Caco-2 (cell line): ENCODE measurements around the gene ZFPL1. TPM values are rescaled to one million over a fixed set of nuclear protein-coding genes. Genes with fewer than 3 reads are reported as not detected.

Experiments used
- BruUV-seq: library from RNA; stranded (reverse); fragments of 400-500 nt; replicated peaks from 2 replicates; lab custom pipeline; 2021; lab: Mats Ljungman, UMichigan
- CTCF ChIA-PET: fragments of 300-600 bp; sonication (Branson Sonifier 250); formaldehyde crosslinking; loops from one replicate; lab custom pipeline; 2022; ENCODE audit warnings: antibody characterized with exemption; lab: Charles Lee
- POLR2A ChIA-PET: fragments of 300-600 bp; sonication (Branson Sonifier 250); formaldehyde crosslinking; loops from one replicate; lab custom pipeline; 2022; ENCODE audit warnings: antibody characterized with exemption; lab: Charles Lee
- DNase-seq, 2 experiments: peaks; one replicate each; pipeline versions ENCODE4 v3.0.0 to v3.0.0-alpha.2; 2020 to 2022
- H3K27me3 ChIP-seq: replicated peaks from 2 replicates; pipeline ENCODE4 v1.6.0; 2011; ENCODE audit warnings: low read length; ENCODE audit not compliant: control insufficient read depth, insufficient read depth
- H3K36me3 ChIP-seq: 2 replicates; pipeline ENCODE4 v1.5.1; 2011; ENCODE audit warnings: low read length; ENCODE audit not compliant: control insufficient read depth, insufficient read depth
- H3K4me1 ChIP-seq: fragments of 250-450 bp; sonication (Bioruptor Pico); 2 replicates; pipeline ENCODE4 v1.5.1; 2020; ENCODE audit warnings: mild to moderate bottlenecking
- H3K4me3 ChIP-seq: 2 replicates; pipeline ENCODE4 v1.5.1; 2011; ENCODE audit warnings: low read depth, mild to moderate bottlenecking, control low read depth, low read length
- H3K9me3 ChIP-seq: fragments of 250-450 bp; sonication (Bioruptor Pico); 2 replicates; pipeline ENCODE4 v1.5.1; 2020; ENCODE audit warnings: mild to moderate bottlenecking, moderate library complexity
- H3K27ac Mint-ChIP-seq: one replicate; pipeline ENCODE4 v1.8.0; 2022; ENCODE audit warnings: mixed read lengths; ENCODE audit not compliant: unreplicated experiment
- H3K27me3 Mint-ChIP-seq: one replicate; pipeline ENCODE4 v1.8.0; 2022; ENCODE audit warnings: mixed read lengths; ENCODE audit not compliant: insufficient read depth, unreplicated experiment
- H3K36me3 Mint-ChIP-seq: one replicate; pipeline ENCODE4 v1.8.0; 2022; ENCODE audit warnings: mild to moderate bottlenecking, mixed read lengths; ENCODE audit not compliant: insufficient read depth, unreplicated experiment
- H3K4me1 Mint-ChIP-seq: one replicate; pipeline ENCODE4 v1.8.0; 2022; ENCODE audit warnings: low read depth, mixed read lengths; ENCODE audit not compliant: unreplicated experiment
- H3K4me3 Mint-ChIP-seq: one replicate; pipeline ENCODE4 v1.8.0; 2022; ENCODE audit warnings: mild to moderate bottlenecking, moderate library complexity, mixed read lengths; ENCODE audit not compliant: unreplicated experiment
- H3K9me3 Mint-ChIP-seq: one replicate; pipeline ENCODE4 v1.8.0; 2022; ENCODE audit warnings: mixed read lengths; ENCODE audit not compliant: unreplicated experiment
- CTCF ChIP-seq, 2 experiments: fragments of 200-600 bp in 1 of 2; IDR thresholded peaks; 1 replicate in 1 of 2; 2 replicates in 1 of 2; pipeline versions ENCODE4 v1.5.1 to v1.8.0; 2011 to 2022; ENCODE audit warnings: antibody characterized with exemption in 1 of 2, control low read depth in 1 of 2, inconsistent platforms in 1 of 2, low read depth in 1 of 2, low read length in 1 of 2, mild to moderate bottlenecking in 1 of 2, moderate library complexity in 1 of 2; ENCODE audit not compliant: insufficient read depth in 1 of 2, severe bottlenecking in 1 of 2, unreplicated experiment in 1 of 2
- intact Hi-C: fragments of 100-400 bp; cut with micrococcal nuclease; formaldehyde crosslinking; loops from one replicate; pipeline ENCODE4 v1.10.0; 2022; ENCODE audit not compliant: unreplicated experiment
- total RNA-seq: library from RNA; stranded (reverse); gene quantifications from 2 replicates; pipeline ENCODE4 v1.2.3, GENCODE V29; 2022

ZFPL1 gene
- total RNA-seq, 1 experiment from 2014 or later = 46.0 TPM

- Histone ChIP-seq H3K27me3 (no peaks in the 10 kb centered on the region), H3K36me3 (no peaks in the 10 kb centered on the region), H3K9me3 (no peaks in the 10 kb centered on the region), H3K4me1 (no peaks in the 10 kb centered on the region), H3K4me3 (no peak overlapping the region)
- BruUV-seq = no TSS peak
- Mint-ChIP-seq H3K36me3 (no peaks in the 10 kb centered on the region), H3K9me3 (no peaks in the 10 kb centered on the region), H3K27me3 (no peaks in the 10 kb centered on the region), H3K27ac (no peak overlapping the region), H3K4me3 (no peak overlapping the region), H3K4me1 (no peaks in the 10 kb centered on the region)
- no peak for TF ChIP-seq CTCF (IDR thresholded peaks at IDR 0.05; ENCODE audit: insufficient read depth in 1 of 2, low read depth in 1 of 2, low read length in 1 of 2, severe bottlenecking in 1 of 2, unreplicated experiment in 1 of 2)
- no peak for DNase-seq
- intact Hi-C loops = no loop called here
- CTCF ChIA-PET = interaction anchor here (0.6 to 1.6 kb wide), 2 partner anchors 219 to 800 kb away, joined by 3 to 6 read pairs; partner anchors contain the start of gene CDC42BPG
- POLR2A ChIA-PET = no interaction called here
These were observed 20.5 kb upstream of the ZFPL1 start for GRCh38 chr11:65063532-65063931.

GRCh38 chr11:65064847-65065240, 19.2 kb upstream of the ZFPL1 start:
- intact Hi-C loops = no loop called here
- Mint-ChIP-seq H3K9me3 (no peaks in the 10 kb centered on the region), H3K4me1 (no peaks in the 10 kb centered on the region), H3K4me3 (no peak overlapping the region), H3K27me3 (no peaks in the 10 kb centered on the region), H3K27ac (no peak overlapping the region), H3K36me3 (no peaks in the 10 kb centered on the region)
- CTCF ChIA-PET = interaction anchor here (0.7 to 1.6 kb wide), 2 partner anchors 24 to 221 kb away, joined by 5 to 6 read pairs; partner anchors contain the start of gene CDC42BPG
- no TSS peak for BruUV-seq
- Histone ChIP-seq H3K27me3 (no peaks in the 10 kb centered on the region), H3K4me1 (no peaks in the 10 kb centered on the region), H3K4me3 (no peak overlapping the region), H3K36me3 (no peaks in the 10 kb centered on the region), H3K9me3 (no peaks in the 10 kb centered on the region)
- DNase-seq = no peak
- POLR2A ChIA-PET = no interaction called here
- TF ChIP-seq CTCF (IDR thresholded peaks at IDR 0.05; ENCODE audit: insufficient read depth in 1 of 2, low read depth in 1 of 2, low read length in 1 of 2, severe bottlenecking in 1 of 2, unreplicated experiment in 1 of 2) = no peak

- DNase-seq = no peak
- CTCF ChIA-PET = interaction anchor here (1.1 kb wide), 1 partner anchor 39 kb away, joined by 3 read pairs; the partner anchor contains the start of gene SNX15
- no peaks in the 10 kb centered on the region for H3K27me3 ChIP-seq
These were observed 18.2 kb upstream of the ZFPL1 start for GRCh38 chr11:65065851-65066250.

More at GRCh38 chr11:65065851-65066250, 18.2 kb upstream of the ZFPL1 start:
- H3K4me3 Mint-ChIP-seq = no peak overlapping the region
- BruUV-seq = no TSS peak
- no peaks in the 10 kb centered on the region for H3K4me1 Mint-ChIP-seq
- no peaks in the 10 kb centered on the region for H3K27me3 Mint-ChIP-seq
- intact Hi-C loops = no loop called here
- no peak for TF ChIP-seq CTCF (IDR thresholded peaks at IDR 0.05; ENCODE audit: insufficient read depth in 1 of 2, low read depth in 1 of 2, low read length in 1 of 2, severe bottlenecking in 1 of 2, unreplicated experiment in 1 of 2)
- no peaks in the 10 kb centered on the region for H3K36me3 Mint-ChIP-seq
- Histone ChIP-seq H3K9me3 (no peaks in the 10 kb centered on the region), H3K4me1 (no peaks in the 10 kb centered on the region), H3K36me3 (no peaks in the 10 kb centered on the region), H3K4me3 (no peak overlapping the region)
- no peaks in the 10 kb centered on the region for H3K9me3 Mint-ChIP-seq
- POLR2A ChIA-PET = interaction anchor here (0.6 kb wide), 1 partner anchor 117 kb away, joined by 3 read pairs; no protein-coding TSS in a partner anchor
- H3K27ac Mint-ChIP-seq = no peak overlapping the region
